Sciatic nerve (tissue), 2 donors: ENCODE data around the gene GPR63. TPM values are rescaled to one million over a fixed set of nuclear protein-coding genes. Genes with fewer than 3 reads are reported as not detected.

Experiments used
- ATAC-seq: fragments of 200-7000 bp; cut with Tn5 transposase; one replicate; pipeline ENCODE4 v1.9.1; 2020; ENCODE audit warnings: mild to moderate bottlenecking, moderate library complexity
- DNase-seq: peaks from one replicate; pipeline ENCODE4 v3.0.0-alpha.2; 2020; ENCODE audit warnings: low spot score
- intact Hi-C: fragments of 100-400 bp; cut with DNase I; formaldehyde crosslinking; loops from one replicate; pipeline ENCODE4 v1.14.2; 2022
- total RNA-seq: library from RNA; stranded (reverse); fragmentation: NEBNext Ultra II Directional; extraction: Animal tissue kit (Norgen Biotek cat#: 25700); gene quantifications from one replicate; pipeline ENCODE4 v1.2.1, GENCODE V29; 2021
- donor health status: DM: no; HTN: no; CAD: no.
- donor health status: DM: no; HTN: no; CAD: no.

GPR63 gene
- total RNA-seq, 1 donor from 2014 or later, result 0.49 TPM

GRCh38 chr6:96832780-96833179 is 4.5 kb downstream of the GPR63 start:
- no peak for DNase-seq
- intact Hi-C loops, result no loop called here
- ATAC-seq, result no peak

- intact Hi-C loops, result no loop called here
- no peak for ATAC-seq
- DNase-seq, result no peak
Observed at GRCh38 chr6:96826865-96827264, 10.4 kb downstream of the GPR63 start.

- DNase-seq, result no peak
- ATAC-seq, result no peak
- intact Hi-C loops, result no loop called here
Observed at GRCh38 chr6:96823743-96824142, 13.5 kb downstream of the GPR63 start.

- DNase-seq (no peak), ATAC-seq (no peak)
- intact Hi-C loops, result loop anchor here (2.0 kb wide), 1 partner anchor 70 kb away; no protein-coding TSS in a partner anchor
Observed at GRCh38 chr6:96821034-96821433, 16.2 kb downstream of the GPR63 start.

- ATAC-seq (no peak), DNase-seq (no peak)
- intact Hi-C loops, result no loop called here
Observed at GRCh38 chr6:96816301-96816817, 20.9 kb downstream of the GPR63 start.

GRCh38 chr6:96814625-96815024 is 22.7 kb downstream of the GPR63 start:
- DNase-seq, result no peak
- intact Hi-C loops, result no loop called here
- no peak for ATAC-seq

GRCh38 chr6:96812077-96812703 is 25.1 kb downstream of the GPR63 start:
- intact Hi-C loops, result no loop called here
- no peak for DNase-seq
- no peak for ATAC-seq

GRCh38 chr6:96811670-96812069 is 25.6 kb downstream of the GPR63 start:
- intact Hi-C loops, result no loop called here
- ATAC-seq, result no peak
- DNase-seq, result no peak

GRCh38 chr6:96811136-96811535 is 26.1 kb downstream of the GPR63 start:
- ATAC-seq (no peak), DNase-seq (no peak)
- intact Hi-C loops, result no loop called here

GRCh38 chr6:96809119-96809518 is 28.2 kb downstream of the GPR63 start:
- ATAC-seq, result no peak
- intact Hi-C loops, result no loop called here

GRCh38 chr6:96803106-96803481 is 34.2 kb downstream of the GPR63 start:
- intact Hi-C loops, result no loop called here
- ATAC-seq (no peak), DNase-seq (no peak)

More at GRCh38 chr6:96809119-96809518, 28.2 kb downstream of the GPR63 start:
- no peak for DNase-seq

GRCh38 chr6:96795481-96795880 is 41.8 kb downstream of the GPR63 start:
- no peak for ATAC-seq
- no peak for DNase-seq
- intact Hi-C loops, result no loop called here

- no peak for DNase-seq
- no peak for ATAC-seq
- intact Hi-C loops, result no loop called here
Observed at GRCh38 chr6:96794980-96795379, 42.3 kb downstream of the GPR63 start.

GRCh38 chr6:96792561-96793190 is 44.6 kb downstream of the GPR63 start:
- DNase-seq (no peak), ATAC-seq (no peak)
- intact Hi-C loops, result no loop called here

- ATAC-seq (no peak), DNase-seq (no peak)
- intact Hi-C loops, result no loop called here
Observed at GRCh38 chr6:96789871-96790270, 47.4 kb downstream of the GPR63 start.

- DNase-seq (no peak), ATAC-seq (no peak)
- intact Hi-C loops, result no loop called here
Observed at GRCh38 chr6:96787846-96788580, 49.3 kb downstream of the GPR63 start.

- DNase-seq (no peak), ATAC-seq (no peak)
- intact Hi-C loops, result no loop called here
Observed at GRCh38 chr6:96786336-96786735, 50.9 kb downstream of the GPR63 start.

- ATAC-seq, result no peak
- intact Hi-C loops, result no loop called here
- DNase-seq, result no peak
Observed at GRCh38 chr6:96784650-96785049, 52.6 kb downstream of the GPR63 start.

- intact Hi-C loops, result no loop called here
- DNase-seq (no peak), ATAC-seq (no peak)
Observed at GRCh38 chr6:96783307-96783706, 54.0 kb downstream of the GPR63 start.

- ATAC-seq, result no peak
- intact Hi-C loops, result no loop called here
- no peak for DNase-seq
Observed at GRCh38 chr6:96781557-96781956, 55.7 kb downstream of the GPR63 start.
